Measurements from ENCODE around the gene CASP9. TPM values are rescaled to one million over a fixed set of nuclear protein-coding genes. Genes with fewer than 3 reads are reported as not detected.

The CASP9 gene
- total RNA-seq: 8.7 and 11.5 TPM in 2 replicates

GRCh38 chr1:15524021-15524282, at the start of gene CASP9:
Gene CASP9 (minus strand): TSS chr1:15524215. CDS start chr1:15524200, 15 bp downstream.
- no peak for DNase-seq (ENCODE audit: low read depth)

GRCh38 chr1:15573477-15573876, 49.5 kb upstream of the CASP9 start:
- peak; percentile 29 for DNase-seq (ENCODE audit: low read depth)

- DNase-seq (ENCODE audit: low read depth): no peak
Measured at GRCh38 chr1:15571266-15571665, 47.3 kb upstream of the CASP9 start.

- DNase-seq (ENCODE audit: low read depth): no peak
Measured at GRCh38 chr1:15570861-15571260, 46.8 kb upstream of the CASP9 start.

GRCh38 chr1:15568387-15569073, 44.5 kb upstream of the CASP9 start:
- DNase-seq (ENCODE audit: low read depth): no peak

GRCh38 chr1:15559189-15559810, 35.3 kb upstream of the CASP9 start:
- peak; percentile 92 for DNase-seq (ENCODE audit: low read depth)

- peak; percentile 50 for DNase-seq (ENCODE audit: low read depth)
Measured at GRCh38 chr1:15558516-15558915, 34.5 kb upstream of the CASP9 start.

GRCh38 chr1:15557594-15557993, 33.6 kb upstream of the CASP9 start:
- peak; percentile 15 for DNase-seq (ENCODE audit: low read depth)

- no peak for DNase-seq (ENCODE audit: low read depth)
Measured at GRCh38 chr1:15557008-15557407, 33.0 kb upstream of the CASP9 start.

GRCh38 chr1:15550573-15550972, 26.6 kb upstream of the CASP9 start:
- no peak for DNase-seq (ENCODE audit: low read depth)

- DNase-seq (ENCODE audit: low read depth): no peak
Measured at GRCh38 chr1:15546641-15547040, 22.6 kb upstream of the CASP9 start.

GRCh38 chr1:15543589-15544568, 19.9 kb upstream of the CASP9 start:
- DNase-seq (ENCODE audit: low read depth): no peak

GRCh38 chr1:15543251-15543588, 19.2 kb upstream of the CASP9 start:
- DNase-seq (ENCODE audit: low read depth): no peak

- DNase-seq (ENCODE audit: low read depth): no peak
Measured at GRCh38 chr1:15542388-15543250, 18.6 kb upstream of the CASP9 start.

- DNase-seq (ENCODE audit: low read depth): no peak
Measured at GRCh38 chr1:15541231-15541792, 17.3 kb upstream of the CASP9 start.

GRCh38 chr1:15540186-15540585, 16.2 kb upstream of the CASP9 start:
- DNase-seq (ENCODE audit: low read depth): no peak

GRCh38 chr1:15538771-15539170, 14.8 kb upstream of the CASP9 start:
- no peak for DNase-seq (ENCODE audit: low read depth)

GRCh38 chr1:15531682-15532081, 7.7 kb upstream of the CASP9 start:
- DNase-seq (ENCODE audit: low read depth): no peak

GRCh38 chr1:15531003-15531402, 7.0 kb upstream of the CASP9 start:
- DNase-seq (ENCODE audit: low read depth): peak; percentile 68

- DNase-seq (ENCODE audit: low read depth): peak; percentile 100
Measured at GRCh38 chr1:15526490-15527339, 2.7 kb upstream of the CASP9 start, which contains the start of gene DNAJC16. Gene DNAJC16 (plus strand): TSS chr1:15526848. CDS start chr1:15529106, 2,258 bp downstream.
